H1 (cell line): ENCODE data around the gene ARHGAP26. TPM values are rescaled to one million over a fixed set of nuclear protein-coding genes. Genes with fewer than 3 reads are reported as not detected.

Experiments
- CBX8 ChIP-seq: fragments of 300-800, 300-1000 bp; sonication (generic); IDR thresholded peaks from 2 replicates; pipeline ENCODE4 v1.7.1; 2016; ENCODE audit warnings: low read depth, low read length, borderline replicate concordance
- CREB1 ChIP-seq: IDR thresholded peaks from 2 replicates; pipeline ENCODE4 v1.6.1; 2012; ENCODE audit warnings: inconsistent platforms
- RFX5 ChIP-seq: IDR thresholded peaks from 2 replicates; pipeline ENCODE4 v1.6.1; 2011; ENCODE audit warnings: low read depth, low read length, improper control_type of control experiment, borderline replicate concordance
- SP1 ChIP-seq: IDR thresholded peaks from 2 replicates; pipeline ENCODE4 v1.6.1; 2011; ENCODE audit warnings: low read depth, low read length
- polyA plus RNA-seq, 7 experiments: library from polyadenylated mRNA; depleted of rRNA in 3 of 7; stranded (reverse) in 5 of 7; unstranded in 2 of 7; fragments of >200 nt in 5 of 7; fragments of 200-250 nt in 2 of 7; gene quantifications; 1 replicate in 5 of 7; 2 replicates in 1 of 7; 4 replicates in 1 of 7; pipeline versions ENCODE4 v1.2.1 to v1.2.3, GENCODE V29; 2011 to 2013; ENCODE audit warnings: missing spikeins in 2 of 7, mixed read lengths in 2 of 7
- total RNA-seq: library from RNA; stranded (reverse); fragmentation: NEBNext Ultra II Directional; extraction: Animal tissue kit (Norgen Biotek cat#: 25700); gene quantifications from 2 replicates; pipeline ENCODE4 v1.2.1, GENCODE V29; 2021

Gene ARHGAP26
- total and polyA plus RNA-seq, 2 of the 8 experiments (the other 6 are each of a cell fraction or from before 2014, with no cell fraction given), result 7.1 to 24.8 TPM

GRCh38 chr5:142720641-142721271, 49.4 kb upstream of the ARHGAP26 start (continued):
- TF ChIP-seq RFX5, result no peak
- TF ChIP-seq CREB1, result no peak
- TF ChIP-seq CBX8, result no peak
- no peak for TF ChIP-seq SP1
